Spleen (tissue), 11 donors: Measurements from ENCODE around the gene CXorf65. TPM values are rescaled to one million over a fixed set of nuclear protein-coding genes. Genes with fewer than 3 reads are reported as not detected.

Experiments
- DNase-seq: peaks from one replicate; pipeline ENCODE4 v3.0.0-alpha.2; 2020
- H3K27ac ChIP-seq, 8 donors: fragments of 200-600 bp; sonication (generic) in 7 of 8; 1 replicate in 4 of 8; 2 replicates in 4 of 8; pipeline versions ENCODE4 v1.5.0 to v1.8.0; 2016 to 2021; ENCODE audit warnings: inconsistent platforms in 4 of 8, mild to moderate bottlenecking in 4 of 8, moderate library complexity in 1 of 8
- H3K27me3 ChIP-seq, 7 donors: fragments of 200-600 bp; sonication (generic) in 6 of 7; replicated peaks in 1 of 7; 1 replicate in 4 of 7; 2 replicates in 3 of 7; pipeline versions ENCODE4 v1.5.0 to v1.8.0; 2016 to 2021; ENCODE audit warnings: inconsistent platforms in 3 of 7, mild to moderate bottlenecking in 1 of 7
- H3K36me3 ChIP-seq, 6 donors: fragments of 200-600 bp; sonication (generic) in 5 of 6; 1 replicate in 4 of 6; 2 replicates in 2 of 6; pipeline versions ENCODE4 v1.5.0 to v1.8.0; 2016 to 2021; ENCODE audit warnings: inconsistent platforms in 2 of 6
- H3K4me1 ChIP-seq, 6 donors: fragments of 200-600 bp; sonication (generic) in 5 of 6; 1 replicate in 3 of 6; 2 replicates in 3 of 6; pipeline versions ENCODE4 v1.5.0 to v1.8.0; 2016 to 2021; ENCODE audit warnings: inconsistent platforms in 3 of 6
- H3K4me3 ChIP-seq, 8 donors: fragments of 200-600 bp; sonication (generic) in 7 of 8; 1 replicate in 4 of 8; 2 replicates in 4 of 8; pipeline versions ENCODE4 v1.5.0 to v1.8.0; 2016 to 2021; ENCODE audit warnings: inconsistent platforms in 4 of 8, mild to moderate bottlenecking in 4 of 8, moderate library complexity in 2 of 8
- H3K9me3 ChIP-seq, 8 donors: fragments of 200-600 bp; sonication (generic) in 7 of 8; 1 replicate in 4 of 8; 2 replicates in 4 of 8; pipeline versions ENCODE4 v1.5.0 to v1.8.0; 2016 to 2021; ENCODE audit warnings: inconsistent platforms in 4 of 8
- CTCF ChIP-seq, 11 experiments: fragments of 200-600 bp in 7 of 11; fragments of 450-650 bp in 4 of 11; sonication (generic) in 4 of 11; IDR thresholded peaks in 8 of 11; conservative IDR thresholded peaks in 3 of 11; 1 replicate in 7 of 11; 2 replicates in 4 of 11; pipeline versions ENCODE4 v1.4.0 to v1.8.0; 2016 to 2021; ENCODE audit warnings: antibody characterized with exemption in 11 of 11, inconsistent platforms in 4 of 11, mild to moderate bottlenecking in 1 of 11
- POLR2A ChIP-seq, 3 donors: fragments of 450-650 bp; IDR thresholded peaks; one replicate each; pipeline ENCODE4 v1.5.1; 2017; ENCODE audit warnings: antibody characterized with exemption in 3 of 3, mild to moderate bottlenecking in 1 of 3
- POLR2AphosphoS5 ChIP-seq, 3 donors: sonication (generic); formaldehyde crosslinking; IDR thresholded peaks; one replicate each; pipeline ENCODE4 v1.5.1; 2017; ENCODE audit warnings: antibody characterized with exemption in 3 of 3
- WGBS, 5 donors: extraction: QIAGEN DNeasy Blood & Tissue Kit in 3 of 5; methylation state at CpG; one replicate each; pipeline versions ENCODE4 v1.1.5 to v1.1.7; 2013 to 2018; 5-methylcytosine and 5-hydroxymethylcytosine counted together
- intact Hi-C: fragments of 100-400 bp; cut with DNase I; formaldehyde crosslinking; loops from one replicate; pipeline ENCODE4 v1.15.0; 2023; ENCODE audit warnings: low total_unique reads
- polyA plus RNA-seq, 3 donors: library from polyadenylated mRNA; stranded (reverse); fragments of 200-250 nt; gene quantifications; one replicate each; pipeline ENCODE4 v1.2.1, GENCODE V29; 2013
- total RNA-seq, 7 donors: library from RNA; depleted of rRNA in 3 of 7; stranded (reverse); fragments of >200 nt in 3 of 7; fragmentation: NEBNext Ultra II Directional in 4 of 7; extraction: Animal tissue kit (Norgen Biotek cat#: 25700) in 4 of 7; gene quantifications; one replicate each; pipeline versions ENCODE4 v1.1.0 to v1.2.1, GENCODE V29; 2016 to 2021
- donor health status: healthy with polysubstance abuse.
- donor health status: DM: no; HTN: no; CAD: no; lungs with moderate emphysema.
- donor health status: DM: no; HTN: no; CAD: no.
- donor health status: Bipolar disorder and iron deficiency.
- donor health status: healthy.
- donor health status: DM: no; HTN: no; CAD: no.
- donor health status: DM: yes; HTN: yes; CAD: no.

CXorf65 gene
- total and polyA plus RNA-seq, 10 donors: 1.7 to 27.2 (median 7.1) TPM

DNA sequence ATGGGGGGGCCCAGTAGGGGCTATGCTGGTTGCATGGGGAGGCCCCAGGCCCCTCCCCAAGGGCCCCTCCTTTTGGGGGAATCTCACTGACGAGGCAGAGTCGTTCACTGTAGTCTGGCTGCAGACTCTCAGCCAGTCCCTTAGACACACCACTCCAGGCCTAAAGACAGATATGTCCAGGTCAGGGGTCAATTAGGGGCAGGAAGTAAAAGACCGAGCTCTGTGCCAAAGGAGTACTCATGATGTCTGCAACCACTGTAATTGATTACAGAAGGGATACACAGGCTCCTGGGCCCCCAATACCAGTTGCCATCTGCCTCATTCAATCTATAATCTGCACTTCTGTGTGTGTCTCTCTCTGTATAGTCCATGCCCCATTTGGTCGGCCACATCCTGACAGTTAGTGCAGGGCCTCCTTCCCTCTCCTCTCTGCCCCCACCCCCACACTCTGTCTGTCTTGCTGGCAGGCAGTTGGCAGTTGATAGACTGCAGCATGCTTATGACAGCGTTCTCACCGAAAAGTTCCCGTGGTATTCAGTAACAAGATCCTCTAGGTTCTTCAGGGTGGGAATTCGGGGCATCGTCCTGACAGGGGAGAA, 1.3 kb upstream of the CXorf65 start:
- Histone ChIP-seq H3K36me3 (peaks cover 0 to 22% (median 0%) of the 10 kb centered on the region in 6 donors), H3K4me3 (peak overlapping the region in 4 of 8 donors; percentile 37 to 73 (median 49)), H3K27ac (peak overlapping the region in 4 of 8 donors; percentile 33 to 90 (median 89)), H3K27me3 (no peaks in the 10 kb centered on the region), H3K4me1 (peaks cover 8 to 90% (median 61%) of the 10 kb centered on the region in 6 donors), H3K9me3 (no peaks in the 10 kb centered on the region)
- no peak for TF ChIP-seq CTCF (IDR thresholded peaks at IDR 0.05 in 8 of 11, conservative IDR thresholded peaks at IDR 0.05 in 3 of 11)
- TF ChIP-seq POLR2A (IDR thresholded peaks at IDR 0.05): no peak
- no peak for TF ChIP-seq POLR2AphosphoS5 (IDR thresholded peaks at IDR 0.05)
- WGBS, 5 donors: 5 to 46% (median 19%) methylated on average over 9 of the region's 9 CpGs
- intact Hi-C loops: no loop called here
- peak; percentile 76 for DNase-seq

DNA sequence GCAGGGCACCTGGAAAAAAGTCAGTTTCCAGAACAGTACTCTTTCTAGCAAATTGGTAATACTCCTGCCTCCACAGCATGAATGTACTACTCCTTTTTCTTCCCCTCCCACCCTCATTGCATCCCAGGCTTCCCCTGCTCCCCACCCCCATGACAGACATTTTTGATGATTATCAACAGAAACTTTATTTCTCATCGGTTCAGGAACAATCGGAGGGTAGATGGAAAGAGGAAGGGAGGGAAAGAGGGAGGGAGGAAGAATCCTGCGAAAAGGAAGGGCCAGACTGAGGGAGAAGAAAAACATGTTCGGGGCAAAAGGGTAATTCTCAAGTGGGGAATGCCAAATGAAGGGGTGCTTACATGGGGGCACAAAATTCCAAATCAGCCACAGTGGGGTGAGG, 705 bp upstream of the CXorf65 start:
- Histone ChIP-seq H3K9me3 (no peaks in the 10 kb centered on the region), H3K27ac (peak overlapping the region in 4 of 8 donors; percentile 33 to 90 (median 89)), H3K27me3 (no peaks in the 10 kb centered on the region), H3K4me3 (no peak overlapping the region), H3K36me3 (peaks cover 0 to 22% (median 0%) of the 10 kb centered on the region in 6 donors), H3K4me1 (peaks cover 8 to 90% (median 61%) of the 10 kb centered on the region in 6 donors)
- 35 to 70% (median 64%) methylated on average over 4 of the region's 4 CpGs for WGBS, 5 donors
- no peak for DNase-seq
- TF ChIP-seq POLR2A (IDR thresholded peaks at IDR 0.05) (no peak), CTCF (IDR thresholded peaks at IDR 0.05 in 8 of 11, conservative IDR thresholded peaks at IDR 0.05 in 3 of 11) (no peak), POLR2AphosphoS5 (IDR thresholded peaks at IDR 0.05) (no peak)
- intact Hi-C loops: no loop called here

GRCh38 chrX:71105628-71106027, 912 bp downstream of the CXorf65 start:
- H3K27me3 ChIP-seq: no peaks in the 10 kb centered on the region
- no peaks in the 10 kb centered on the region for H3K9me3 ChIP-seq
- WGBS, 5 donors: 74 to 92% (median 81%) methylated on average over 3 of the region's 3 CpGs
- H3K4me1 ChIP-seq: peaks cover 8 to 98% (median 61%) of the 10 kb centered on the region in 6 donors
- intact Hi-C loops: no loop called here
- H3K27ac ChIP-seq: peak overlapping the region in 6 of 8 donors; percentile 13 to 89 (median 84)
- peaks cover 0 to 32% (median 0%) of the 10 kb centered on the region in 6 donors for H3K36me3 ChIP-seq
- no peak overlapping the region for H3K4me3 ChIP-seq
- peak; percentile 13 for DNase-seq
- TF ChIP-seq POLR2A (IDR thresholded peaks at IDR 0.05): no peak
- TF ChIP-seq POLR2AphosphoS5 (IDR thresholded peaks at IDR 0.05): no peak
- TF ChIP-seq CTCF (IDR thresholded peaks at IDR 0.05 in 8 of 11, conservative IDR thresholded peaks at IDR 0.05 in 3 of 11): no peak

GRCh38 chrX:71103110-71103983, 3.2 kb downstream of the CXorf65 start:
- DNase-seq: peak; percentile 85
- H3K4me3 ChIP-seq: peak overlapping the region in 3 of 8 donors; percentile 4 to 46 (median 25)
- WGBS, 5 donors: 3 to 20% (median 4%) methylated on average over 7 to 10 of the region's 10 CpGs

More at GRCh38 chrX:71103110-71103983, 3.2 kb downstream of the CXorf65 start:
- Histone ChIP-seq H3K27me3 (no peaks in the 10 kb centered on the region), H3K36me3 (peaks cover 0 to 22% (median 0%) of the 10 kb centered on the region in 6 donors), H3K9me3 (no peaks in the 10 kb centered on the region), H3K4me1 (peaks cover 13 to 95% (median 61%) of the 10 kb centered on the region in 6 donors), H3K27ac (peak overlapping the region; percentile 55 to 89 (median 78))
- intact Hi-C loops: no loop called here
- no peak for TF ChIP-seq POLR2A (IDR thresholded peaks at IDR 0.05)
- no peak for TF ChIP-seq CTCF (IDR thresholded peaks at IDR 0.05 in 8 of 11, conservative IDR thresholded peaks at IDR 0.05 in 3 of 11)
- TF ChIP-seq POLR2AphosphoS5 (IDR thresholded peaks at IDR 0.05): peak in 1 of 3 donors; percentile 15
